ENCODE data around the gene SLC36A1.

DNA sequence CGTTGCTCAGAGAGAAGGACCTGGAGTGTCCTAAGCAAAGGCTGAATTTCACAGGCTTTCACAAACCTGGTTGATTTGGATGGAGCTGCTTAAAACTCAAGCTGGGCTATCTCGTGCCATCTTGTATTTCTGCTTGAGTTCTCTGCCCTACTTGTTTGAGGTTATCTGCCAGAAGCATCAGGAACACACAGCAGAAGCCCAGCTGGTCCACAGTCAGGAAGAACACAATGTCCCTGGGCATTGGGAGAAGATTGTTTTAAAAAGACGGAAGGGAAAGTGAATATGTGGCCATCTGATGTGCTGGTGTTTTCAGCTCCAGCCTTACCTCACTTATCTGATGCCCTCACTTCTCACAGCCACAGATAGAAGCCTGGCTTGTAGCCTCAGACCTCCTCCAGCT, 32.9 kb upstream of the SLC36A1 start:
- TF ChIP-seq, protein P1, sequence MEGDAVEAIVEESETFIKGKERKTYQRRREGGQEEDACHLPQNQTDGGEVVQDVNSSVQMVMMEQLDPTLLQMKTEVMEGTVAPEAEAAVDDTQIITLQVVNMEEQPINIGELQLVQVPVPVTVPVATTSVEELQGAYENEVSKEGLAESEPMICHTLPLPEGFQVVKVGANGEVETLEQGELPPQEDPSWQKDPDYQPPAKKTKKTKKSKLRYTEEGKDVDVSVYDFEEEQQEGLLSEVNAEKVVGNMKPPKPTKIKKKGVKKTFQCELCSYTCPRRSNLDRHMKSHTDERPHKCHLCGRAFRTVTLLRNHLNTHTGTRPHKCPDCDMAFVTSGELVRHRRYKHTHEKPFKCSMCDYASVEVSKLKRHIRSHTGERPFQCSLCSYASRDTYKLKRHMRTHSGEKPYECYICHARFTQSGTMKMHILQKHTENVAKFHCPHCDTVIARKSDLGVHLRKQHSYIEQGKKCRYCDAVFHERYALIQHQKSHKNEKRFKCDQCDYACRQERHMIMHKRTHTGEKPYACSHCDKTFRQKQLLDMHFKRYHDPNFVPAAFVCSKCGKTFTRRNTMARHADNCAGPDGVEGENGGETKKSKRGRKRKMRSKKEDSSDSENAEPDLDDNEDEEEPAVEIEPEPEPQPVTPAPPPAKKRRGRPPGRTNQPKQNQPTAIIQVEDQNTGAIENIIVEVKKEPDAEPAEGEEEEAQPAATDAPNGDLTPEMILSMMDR (conservative IDR thresholded peaks at IDR 0.05; ENCODE audit: low read length) = no peak
- no peak for TF ChIP-seq EZH2phosphoT487 (IDR thresholded peaks at IDR 0.05; ENCODE audit: borderline replicate concordance, low read depth, low read length)
